ENCODE data around the gene RTRAF.

The RTRAF gene

GRCh38 chr14:52020866-52021717 lies 31.7 kb downstream of the RTRAF start:
- no peak for DNase-seq (ENCODE audit: low spot score)

- no peak for DNase-seq (ENCODE audit: low spot score)
These were observed 32.7 kb downstream of the RTRAF start for GRCh38 chr14:52021957-52022600.

GRCh38 chr14:52023518-52023917 lies 34.2 kb downstream of the RTRAF start:
- no peak for DNase-seq (ENCODE audit: low spot score)

DNA sequence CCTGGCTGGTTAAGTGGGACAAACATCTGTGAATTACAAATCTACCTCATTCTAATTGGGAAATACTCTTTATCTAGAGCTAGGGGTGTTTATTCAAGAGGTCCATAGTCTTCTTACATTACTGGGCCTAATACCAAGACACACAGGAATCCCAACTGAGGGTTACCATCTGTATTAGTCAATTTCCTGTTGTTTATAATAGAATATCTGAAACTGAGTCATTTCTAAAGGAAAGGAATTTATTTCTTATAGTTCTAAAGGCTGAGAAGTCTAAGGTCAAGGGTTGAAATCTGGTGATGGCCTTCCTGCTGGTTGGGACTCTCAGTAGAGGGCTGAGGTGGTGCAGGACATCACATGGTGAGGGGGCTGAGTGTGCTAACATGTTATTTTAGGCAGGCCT lies 36.0 kb downstream of the RTRAF start:
- no peak for DNase-seq (ENCODE audit: low spot score)

DNA sequence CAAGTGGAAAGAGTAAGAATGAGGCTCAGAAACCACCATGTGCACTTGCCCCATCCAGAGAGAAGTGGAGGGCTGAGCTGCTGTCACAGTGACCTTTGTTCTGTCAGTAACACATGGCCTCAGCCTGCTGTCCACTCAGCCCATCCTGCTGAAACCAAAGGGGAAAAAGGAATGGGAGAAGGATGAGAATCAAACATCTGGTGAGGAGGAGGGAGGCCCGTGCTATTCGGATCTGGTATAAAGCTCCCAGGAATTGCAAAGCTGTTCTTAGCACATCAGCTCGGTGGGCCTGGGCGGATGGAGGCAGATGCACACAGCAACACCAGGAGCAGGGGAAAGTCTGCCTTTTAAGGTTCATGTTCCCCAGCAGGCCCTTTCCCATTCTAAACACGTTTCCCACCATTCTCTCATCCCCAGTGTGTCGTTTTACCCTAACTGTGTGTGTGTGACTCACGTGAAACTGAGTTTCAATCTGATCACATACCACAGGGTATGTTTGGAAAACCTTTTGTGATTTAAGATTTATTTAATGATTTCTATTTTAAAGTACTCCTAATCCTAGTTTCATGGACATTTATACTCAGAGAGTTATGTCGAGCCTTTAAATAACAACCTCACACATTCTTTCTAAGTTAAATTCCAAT lies 36.8 kb downstream of the RTRAF start:
- DNase-seq (ENCODE audit: low spot score), result no peak

DNA sequence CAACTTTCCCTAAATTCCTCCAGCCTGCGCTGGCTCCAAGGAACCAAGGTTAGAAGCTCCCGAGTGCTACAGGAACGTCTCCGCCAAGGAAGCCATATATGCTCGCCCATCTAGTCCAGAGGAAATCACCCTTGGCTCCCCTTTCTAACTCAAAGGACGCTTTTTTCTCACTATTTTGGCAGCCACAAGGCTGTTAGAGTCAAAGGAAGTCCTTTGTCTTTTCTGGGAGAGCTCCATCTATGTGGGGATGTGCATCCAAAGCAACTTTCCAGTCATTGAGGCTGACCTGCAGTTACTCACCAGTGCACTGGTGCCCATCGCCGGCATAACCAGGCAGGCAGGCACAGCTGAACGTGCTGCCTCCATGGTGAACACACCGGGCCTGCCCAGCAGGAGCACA lies 37.6 kb downstream of the RTRAF start:
- DNase-seq (ENCODE audit: low spot score), result no peak

DNA sequence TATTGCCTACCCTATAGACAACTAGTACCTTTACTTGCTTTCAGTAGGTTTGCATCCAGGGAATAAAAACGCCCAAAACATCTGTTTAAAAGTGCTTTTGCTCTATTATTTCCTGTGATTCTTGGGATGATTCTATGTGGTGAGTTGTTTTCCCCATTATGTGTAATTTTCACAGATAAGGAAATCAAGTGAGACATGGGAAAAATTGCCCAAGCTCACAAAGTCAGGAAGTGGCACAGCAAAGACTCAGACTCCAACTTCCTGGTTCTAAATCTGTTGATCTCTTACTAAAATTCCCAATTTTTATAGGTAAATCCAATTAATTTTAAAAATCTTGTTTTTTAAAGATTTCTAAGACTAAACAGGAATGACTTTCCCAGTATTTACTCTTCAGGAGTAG lies 40.5 kb downstream of the RTRAF start:
- no peak for DNase-seq (ENCODE audit: low spot score)

- no peak for DNase-seq (ENCODE audit: low spot score)
These were observed 42.4 kb downstream of the RTRAF start for GRCh38 chr14:52031781-52032180.

DNA sequence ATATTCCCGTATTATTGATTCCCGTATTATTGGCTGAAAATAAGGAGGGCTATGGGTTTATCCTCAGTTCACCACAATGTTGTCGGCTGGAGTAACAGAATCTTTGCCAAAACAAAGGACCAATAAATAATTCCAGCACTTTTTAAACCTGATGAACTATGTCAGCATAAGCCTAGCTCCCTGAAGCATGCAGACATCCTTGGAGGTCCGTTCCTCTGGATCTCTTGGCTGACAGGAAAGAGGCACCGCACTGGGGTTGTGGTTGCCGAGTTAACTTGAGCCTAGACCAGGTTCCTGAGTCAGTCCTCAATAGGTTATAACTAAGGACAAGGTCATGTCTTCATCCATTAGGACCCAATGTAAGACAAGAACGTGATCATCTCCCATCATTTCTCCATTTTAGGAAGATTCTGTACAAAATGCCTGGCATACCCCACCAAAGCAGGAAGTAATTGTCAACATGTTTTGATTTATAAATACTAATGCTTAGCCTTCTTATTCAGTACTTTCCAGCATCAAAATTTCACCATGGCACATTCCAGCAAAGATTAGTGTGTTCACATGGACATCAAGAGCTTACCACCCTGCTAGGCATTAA lies 43.0 kb downstream of the RTRAF start:
- no peak for DNase-seq (ENCODE audit: low spot score)

DNA sequence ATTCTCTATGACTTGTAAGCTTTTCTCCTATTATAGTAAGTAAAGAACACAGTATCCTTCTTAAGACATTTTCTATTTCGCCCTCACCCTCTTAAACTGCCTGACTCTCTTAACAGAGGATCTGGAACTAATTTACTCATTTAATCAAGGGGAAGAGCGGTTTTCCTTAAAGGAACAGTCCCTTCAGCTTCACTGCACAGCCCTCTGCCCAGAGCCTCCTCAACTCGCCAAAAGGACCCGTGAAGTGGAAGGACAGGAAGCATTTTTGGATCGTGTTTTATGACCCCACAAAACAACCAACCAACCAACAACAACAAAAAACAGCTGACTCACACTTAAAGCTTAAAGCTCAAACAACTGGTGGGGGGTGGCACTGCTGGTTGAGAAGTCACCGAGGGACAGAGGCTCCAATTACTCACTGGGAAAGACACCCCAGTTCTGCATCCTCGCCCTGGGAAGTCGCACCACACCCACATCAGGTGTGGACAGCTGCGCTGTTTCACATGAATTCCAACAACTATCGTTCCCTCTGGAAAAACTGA lies 43.8 kb downstream of the RTRAF start:
- DNase-seq (ENCODE audit: low spot score), result no peak

- no peak for DNase-seq (ENCODE audit: low spot score)
These were observed 49.9 kb downstream of the RTRAF start for GRCh38 chr14:52039124-52039815.

GRCh38 chr14:52040598-52040997 lies 51.3 kb downstream of the RTRAF start:
- DNase-seq (ENCODE audit: low spot score), result no peak

DNA sequence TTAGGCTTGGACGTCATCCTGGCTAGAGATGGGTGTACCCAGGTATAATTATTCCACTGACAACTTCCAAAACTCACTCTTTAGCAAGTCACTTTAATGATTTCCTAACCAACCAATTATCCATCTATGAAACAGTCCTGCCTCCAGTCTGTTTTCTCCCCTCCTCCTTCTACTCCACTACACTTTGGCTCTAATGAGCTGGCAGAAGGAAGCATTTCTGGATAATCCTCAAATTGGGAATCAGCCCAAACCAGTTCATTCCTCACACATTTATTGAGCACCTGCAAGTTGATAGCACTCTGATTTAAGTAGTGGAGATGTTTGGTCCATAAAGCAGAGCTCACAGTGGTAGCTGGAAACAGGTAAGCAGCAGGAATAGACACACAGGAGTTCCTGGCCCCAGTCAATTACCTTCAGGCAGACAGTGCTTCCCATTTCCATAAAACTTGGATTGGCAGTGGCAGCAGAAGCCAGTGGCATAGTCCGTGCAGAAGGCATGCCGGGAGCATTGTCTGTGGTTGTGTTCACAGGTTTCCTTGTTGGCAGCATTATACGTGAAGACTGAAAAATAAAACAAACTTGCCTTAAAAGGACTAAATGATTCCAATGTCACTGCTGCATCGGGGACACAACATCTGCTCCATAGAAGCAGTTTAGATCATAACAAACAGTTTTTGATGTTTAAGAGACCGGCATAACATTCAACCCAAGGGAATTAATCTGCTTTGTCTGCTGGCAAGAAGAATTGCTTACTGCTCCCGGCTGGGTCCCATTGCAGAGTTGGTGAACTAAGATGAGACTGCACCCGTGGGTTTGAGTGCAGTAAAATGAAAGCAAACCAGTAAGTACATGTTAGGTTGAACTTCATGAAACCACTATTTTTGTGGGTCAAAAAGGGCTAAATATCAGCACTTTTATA lies 53.3 kb downstream of the RTRAF start:
- no peak for DNase-seq (ENCODE audit: low spot score)

DNA sequence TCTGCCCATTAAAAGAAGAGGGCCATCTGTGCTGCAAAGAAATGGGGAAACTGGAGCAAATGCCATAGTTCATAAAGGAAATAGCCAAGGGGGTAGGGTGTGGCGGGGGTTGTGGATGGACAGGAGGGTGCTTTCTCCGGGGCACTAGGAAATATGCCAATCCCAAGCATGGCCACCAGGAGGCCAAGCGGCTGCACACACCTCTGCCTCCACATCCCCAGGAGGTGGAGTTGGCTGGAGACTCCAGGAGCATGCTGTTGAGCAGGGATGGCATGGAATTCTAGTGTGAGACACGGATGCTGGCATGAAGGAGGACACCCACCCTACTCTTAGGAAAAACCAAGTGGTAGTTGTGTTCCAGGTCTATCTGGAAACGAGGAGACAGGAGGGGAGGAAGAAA lies 54.3 kb downstream of the RTRAF start:
- peak; percentile 51 for DNase-seq (ENCODE audit: low spot score)

- DNase-seq (ENCODE audit: low spot score), result no peak
These were observed 55.6 kb downstream of the RTRAF start for GRCh38 chr14:52044791-52045522.

GRCh38 chr14:52046376-52046917 lies 57.1 kb downstream of the RTRAF start:
- no peak for DNase-seq (ENCODE audit: low spot score)

GRCh38 chr14:52048116-52048515 lies 58.8 kb downstream of the RTRAF start:
- DNase-seq (ENCODE audit: low spot score), result no peak

GRCh38 chr14:52048641-52049204 lies 59.4 kb downstream of the RTRAF start:
- no peak for DNase-seq (ENCODE audit: low spot score)

- no peak for DNase-seq (ENCODE audit: low spot score)
These were observed 59.9 kb downstream of the RTRAF start for GRCh38 chr14:52049271-52049670.
